Left renal cortex interstitium (tissue), 4 donors: Measurements from ENCODE around the gene PRR16. TPM values are rescaled to one million over a fixed set of nuclear protein-coding genes. Genes with fewer than 3 reads are reported as not detected.
"Not testable (repeated sequence)": the region's sequence is repeated elsewhere in the genome, so short reads cannot be mapped to it uniquely, and the experiment has no call there.

Experiments
- DNase-seq, 4 donors: peaks; one replicate each; pipeline ENCODE4 v3.0.0-alpha.2; 2013; ENCODE audit warnings: low read depth in 4 of 4, low spot score in 2 of 4, missing footprints in 1 of 4
- polyA plus RNA-seq, 4 donors: library from polyadenylated mRNA; unstranded; fragments of 120-200 nt; gene quantifications; one replicate each; pipeline ENCODE4 v1.2.1, GENCODE V29; 2013; ENCODE audit not compliant: insufficient read length in 4 of 4

Gene PRR16
- polyA plus RNA-seq: 1 to 10 TPM; 1.8 to 6.2 (median 3.9) TPM

DNA sequence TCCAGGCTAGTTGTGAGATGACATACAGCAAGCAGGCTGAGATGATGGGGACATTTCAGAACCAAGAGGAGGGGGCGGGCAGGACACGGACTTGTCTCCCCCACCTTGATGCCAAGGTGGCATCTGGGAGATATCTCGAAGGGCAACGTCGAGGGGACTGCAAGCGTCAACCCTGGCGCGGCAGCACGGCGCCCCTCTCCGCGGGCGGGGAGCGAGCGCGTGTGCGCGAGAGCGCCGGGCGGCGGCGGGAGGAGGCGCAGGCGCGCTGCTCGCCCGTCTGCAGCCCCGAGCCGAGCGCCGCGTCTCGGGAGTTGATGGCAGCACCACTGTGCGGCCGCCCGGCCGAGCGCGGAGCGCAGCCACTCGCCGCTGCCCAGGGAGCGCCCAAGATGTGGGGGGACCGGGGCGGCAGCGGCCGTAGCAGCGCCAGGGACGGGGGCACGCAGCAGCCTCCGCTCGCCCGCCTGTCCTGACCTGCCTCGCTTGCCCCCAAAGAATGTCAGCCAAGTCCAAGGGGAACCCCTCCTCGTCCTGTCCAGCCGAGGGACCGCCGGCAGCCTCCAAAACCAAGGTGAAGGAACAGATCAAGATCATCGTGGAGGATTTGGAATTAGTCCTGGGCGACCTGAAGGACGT is at the start of gene PRR16:
PRR16 (plus strand) TSS at position 310 of the 636 bp plus-strand sequence.
- no peak for DNase-seq

DNA sequence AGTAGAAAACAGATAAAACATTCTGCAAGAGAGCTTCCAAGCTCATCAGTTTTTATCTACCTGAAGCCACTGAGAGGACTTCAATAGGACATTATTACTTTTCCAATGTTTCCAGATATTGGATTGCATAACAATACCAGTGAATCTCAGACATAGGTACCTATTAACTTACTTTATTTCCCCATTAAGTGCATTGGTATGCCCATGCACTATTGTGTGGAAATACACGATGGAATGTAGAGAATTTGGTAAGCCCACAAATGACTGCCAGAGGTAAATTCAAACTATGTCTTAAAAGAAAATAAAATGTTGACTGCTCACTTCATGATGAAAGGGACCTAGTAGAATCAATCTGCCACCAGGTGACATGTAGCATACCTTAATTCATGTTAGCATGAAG is 48.1 kb upstream of the PRR16 start:
- no peak for DNase-seq

DNA sequence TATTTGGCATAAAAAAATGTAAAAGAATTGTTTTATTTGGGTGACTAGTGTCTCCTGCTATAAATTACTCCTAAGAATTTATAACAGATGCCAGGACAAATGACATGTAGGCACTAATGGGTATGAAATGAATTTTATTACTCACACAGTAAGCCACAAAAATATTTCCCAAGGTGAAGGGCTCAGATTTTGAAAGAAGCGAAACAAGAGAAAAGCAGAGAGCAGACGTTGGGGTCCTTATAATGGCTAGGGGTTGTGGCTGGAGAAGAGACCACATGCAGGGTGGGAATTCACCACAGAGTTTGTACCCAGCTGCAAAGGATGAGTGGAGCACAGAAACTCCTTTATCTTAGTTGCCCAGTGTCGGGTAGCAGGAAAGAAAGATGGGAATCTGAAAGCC is 45.0 kb upstream of the PRR16 start:
- no peak for DNase-seq

DNA sequence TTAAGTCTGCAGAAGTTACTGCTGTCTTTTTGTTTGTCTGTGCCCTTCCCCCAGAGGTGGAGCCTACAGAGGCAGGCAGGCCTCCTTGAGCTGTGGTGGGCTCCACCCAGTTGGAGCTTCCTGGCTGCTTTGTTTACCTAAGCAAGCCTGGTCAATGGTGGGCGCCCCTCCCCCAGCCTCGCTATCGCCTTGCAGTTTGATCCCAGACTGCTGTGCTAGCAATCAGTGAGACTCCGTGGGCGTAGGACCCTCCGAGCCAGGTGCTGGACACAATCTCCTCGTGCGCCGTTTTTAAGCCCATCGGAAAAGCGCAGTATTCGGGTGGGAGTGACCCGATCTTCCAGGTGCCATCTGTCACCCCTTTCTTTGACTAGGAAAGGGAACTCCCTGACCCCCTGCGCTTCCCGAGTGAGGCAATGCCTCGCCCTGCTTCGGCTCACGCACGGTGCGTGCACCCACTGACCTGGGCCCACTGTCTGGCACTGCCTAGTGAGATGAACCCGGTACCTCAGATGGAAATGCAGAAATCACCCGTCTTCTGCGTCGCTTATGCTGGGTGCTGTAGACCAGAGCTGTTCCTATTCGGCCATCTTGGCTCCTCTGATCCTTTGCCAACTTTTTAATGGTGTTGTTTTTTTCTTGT is 37.3 kb upstream of the PRR16 start:
- not testable (repeated sequence) for DNase-seq

DNA sequence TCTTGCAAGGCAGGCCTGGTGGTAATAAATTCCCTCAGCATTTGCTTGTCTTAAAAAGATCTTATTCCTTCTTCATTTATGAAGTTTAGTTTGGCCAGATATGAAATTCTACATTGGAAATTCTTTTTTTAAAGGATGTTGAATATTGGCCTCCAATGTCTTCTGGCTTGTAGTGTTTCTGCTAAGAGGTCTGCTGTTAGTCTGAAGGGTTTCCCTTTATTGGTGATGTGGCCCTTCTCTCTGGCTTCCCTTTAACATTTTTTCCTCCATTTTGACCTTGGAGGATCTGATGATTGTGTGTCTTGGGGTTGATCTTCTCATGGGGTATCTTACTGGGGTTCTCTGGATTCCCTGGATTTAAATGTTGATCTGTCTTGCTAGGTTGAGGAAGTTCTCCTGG is 33.5 kb upstream of the PRR16 start:
- DNase-seq: no peak

DNA sequence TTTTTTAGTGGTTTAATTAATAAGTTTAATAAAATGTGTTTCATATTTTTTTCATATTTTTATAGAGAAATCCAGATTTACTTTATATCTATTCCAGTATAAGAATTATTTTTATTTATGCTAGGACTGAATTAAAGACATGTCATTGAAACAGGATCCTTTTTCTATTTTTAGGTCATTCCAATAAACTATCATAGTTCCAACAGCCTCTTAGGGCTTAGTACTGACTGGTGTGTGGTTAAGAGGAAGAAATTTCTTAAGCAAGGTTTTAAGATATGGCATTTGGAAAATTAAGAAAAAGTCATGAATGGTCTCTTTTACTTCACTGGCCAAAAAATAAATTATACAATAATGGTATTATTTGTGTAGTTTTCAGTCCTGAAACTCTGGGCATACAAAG is 31.2 kb upstream of the PRR16 start:
- DNase-seq: no peak

DNA sequence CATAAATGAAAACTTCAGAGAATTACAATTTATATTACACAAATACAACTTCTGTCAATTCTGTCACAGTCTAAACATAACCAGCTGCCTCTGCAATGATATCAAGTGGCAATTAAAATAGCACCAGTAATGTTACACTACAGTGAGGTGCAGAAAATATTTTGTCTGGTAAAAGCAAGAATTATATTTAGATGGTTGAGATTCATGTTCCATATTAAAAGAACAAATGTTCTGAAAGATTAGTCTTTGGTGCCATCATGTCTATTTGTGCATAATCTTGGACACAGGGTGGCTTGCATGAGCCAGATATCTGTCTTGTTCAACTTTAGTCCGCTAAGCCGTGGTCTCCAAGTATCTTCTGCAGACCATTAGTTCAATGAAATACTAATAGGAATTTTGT is 29.0 kb upstream of the PRR16 start:
- no peak for DNase-seq

DNA sequence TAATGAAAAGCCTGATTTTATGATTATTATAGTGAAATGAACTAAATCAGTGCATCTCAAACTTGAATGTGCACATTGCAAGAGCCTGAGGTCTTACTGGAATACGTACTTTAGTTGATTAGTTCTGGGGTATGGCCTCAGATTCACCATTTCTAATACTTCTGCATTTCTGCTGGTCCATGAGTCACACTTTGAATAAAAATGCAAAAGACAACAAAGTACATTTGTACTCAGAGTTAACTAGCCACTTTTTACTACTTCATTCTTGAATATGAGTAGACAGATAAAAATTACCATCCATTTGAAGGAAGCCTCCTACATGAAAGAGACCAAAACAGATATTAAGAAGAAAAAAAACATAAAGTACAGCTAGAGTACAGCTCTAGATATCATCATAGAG is 27.1 kb upstream of the PRR16 start:
- no peak for DNase-seq

DNA sequence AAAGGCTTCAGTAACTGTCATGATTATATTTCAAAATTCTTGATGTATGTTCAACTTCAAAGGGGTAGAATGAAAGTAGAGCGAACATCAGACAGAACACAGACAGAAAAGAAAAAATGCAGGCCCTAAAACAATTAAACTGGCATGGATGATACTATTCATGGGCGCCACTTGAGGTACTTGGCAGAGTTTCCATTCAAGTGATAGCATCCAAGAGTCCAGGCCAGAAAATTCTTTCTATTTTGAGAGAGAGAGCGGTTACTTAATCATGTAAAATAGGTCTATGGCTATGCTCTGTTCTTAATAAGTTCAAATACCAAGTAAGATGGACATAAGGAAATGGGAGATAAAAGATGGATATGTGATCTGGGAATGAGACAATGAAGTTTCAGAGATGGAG is 21.4 kb upstream of the PRR16 start:
- DNase-seq: no peak

DNA sequence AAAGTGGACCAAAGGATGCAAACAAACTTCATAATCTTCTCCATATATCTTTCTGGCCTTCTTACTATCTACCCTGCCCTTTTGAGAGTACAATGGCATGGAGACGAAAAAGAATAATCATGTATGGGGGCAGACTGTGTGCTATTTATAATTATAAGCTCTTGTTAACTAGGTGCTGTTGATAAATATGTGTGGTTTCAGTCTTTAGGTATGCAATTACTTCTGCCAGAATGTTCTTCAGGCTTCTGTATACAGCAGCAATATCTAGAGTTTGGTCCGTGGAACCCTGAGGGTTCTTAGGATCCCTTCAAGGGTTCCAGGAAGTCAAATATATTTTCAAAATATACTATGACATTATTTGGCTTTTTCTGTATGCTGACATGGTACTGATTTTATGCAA is 20.5 kb upstream of the PRR16 start:
- DNase-seq: no peak

DNA sequence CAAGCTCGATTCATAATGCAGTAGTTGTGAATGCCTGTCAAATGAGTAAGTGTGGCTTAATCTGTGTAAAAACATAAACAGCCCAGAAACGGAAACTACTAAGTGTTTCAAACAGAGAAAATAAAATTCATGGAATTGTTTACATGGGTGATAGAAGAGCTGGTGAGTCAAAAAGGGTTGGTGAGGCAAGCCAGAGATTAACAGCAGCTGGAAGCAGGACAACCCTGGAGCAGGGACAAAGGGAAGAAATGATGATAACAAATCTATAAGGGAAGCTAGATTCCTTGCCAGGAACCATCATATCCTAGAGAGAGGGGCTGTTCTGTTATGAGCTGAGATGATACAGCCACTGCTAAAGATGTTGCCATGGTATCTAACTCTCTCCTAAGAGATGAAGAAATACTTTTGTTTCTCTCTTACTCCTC is 18.0 kb upstream of the PRR16 start:
- no peak for DNase-seq

DNA sequence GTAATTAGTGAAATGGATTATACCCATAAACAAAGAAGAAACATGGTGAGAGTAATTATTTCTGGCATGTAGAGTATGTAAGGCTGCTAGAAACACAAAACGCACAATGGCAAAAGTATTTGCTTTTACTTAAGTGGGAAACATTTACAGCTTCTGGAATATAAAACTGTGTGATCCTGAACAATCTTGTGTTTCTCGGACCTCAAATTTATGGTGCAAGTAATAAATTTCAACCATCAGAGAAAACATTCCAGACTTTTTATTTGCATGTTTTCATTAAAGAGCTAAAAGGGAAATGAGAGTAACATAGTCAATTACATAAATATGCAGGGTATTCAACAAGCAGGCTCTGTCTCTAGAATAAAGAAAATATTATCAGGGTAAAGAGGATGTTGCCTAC is 17.2 kb upstream of the PRR16 start:
- no peak for DNase-seq

DNA sequence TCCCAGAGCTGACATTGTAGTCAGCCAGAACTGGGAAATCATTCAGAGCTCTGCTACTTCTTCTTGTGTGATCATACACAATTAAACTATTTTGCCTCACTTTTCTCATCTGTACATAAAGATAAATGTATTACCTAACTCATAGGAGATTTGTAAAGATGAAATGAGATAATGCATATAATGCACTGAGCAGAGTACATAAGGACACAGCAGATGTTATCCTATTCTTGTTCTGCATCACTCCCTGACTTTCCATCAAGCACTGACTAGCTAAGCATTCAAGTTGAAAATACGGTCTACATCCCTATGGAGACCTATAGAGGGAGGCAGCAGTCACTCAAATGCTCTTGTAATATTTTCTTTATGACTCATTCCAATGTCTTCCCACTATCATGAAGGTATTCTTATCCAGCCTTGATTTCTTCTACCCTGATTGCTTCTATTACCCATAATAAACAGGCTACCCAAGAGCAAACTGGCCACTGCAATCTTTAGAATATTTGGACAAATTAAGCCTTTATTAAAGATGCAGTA is 16.3 kb upstream of the PRR16 start:
- DNase-seq: no peak

DNA sequence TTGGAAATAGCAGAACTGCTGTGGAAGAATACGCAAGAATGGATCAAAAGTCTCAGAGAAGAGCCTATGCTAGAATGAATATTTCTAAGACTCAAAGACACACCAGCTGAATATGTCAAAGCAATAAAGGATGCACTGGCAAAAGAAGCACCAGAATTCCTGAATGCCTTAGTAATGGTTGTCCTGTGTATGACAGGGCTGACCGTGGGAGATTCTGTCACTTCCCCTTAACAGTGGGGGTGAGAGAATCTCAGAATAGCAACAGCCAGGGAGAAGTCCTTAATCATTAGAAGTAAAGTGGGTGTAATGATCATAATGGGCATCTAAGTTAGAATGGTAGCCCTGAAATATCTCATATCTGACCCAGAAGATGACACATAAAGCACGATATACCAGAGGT is 14.6 kb upstream of the PRR16 start:
- DNase-seq: no peak

DNA sequence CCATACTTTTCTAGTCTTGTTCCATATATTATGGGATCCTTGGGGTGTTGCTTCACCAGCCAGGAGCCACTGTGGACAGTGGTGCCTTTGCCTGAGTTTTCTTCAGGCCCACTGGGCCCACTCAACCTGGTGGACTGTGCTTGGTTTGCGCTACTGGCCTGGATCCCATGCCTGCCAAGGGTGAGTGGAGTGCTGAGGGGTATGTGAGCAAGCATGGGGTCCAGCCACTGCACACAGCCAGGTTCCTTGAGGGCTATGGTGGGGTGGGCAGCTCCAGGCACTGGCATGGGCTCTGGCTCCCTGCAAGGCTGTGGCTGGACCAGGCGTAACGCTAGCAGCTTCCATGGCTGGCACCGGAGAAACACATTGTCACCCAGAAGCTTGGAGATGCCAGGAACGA is 13.2 kb upstream of the PRR16 start:
- no peak for DNase-seq

DNA sequence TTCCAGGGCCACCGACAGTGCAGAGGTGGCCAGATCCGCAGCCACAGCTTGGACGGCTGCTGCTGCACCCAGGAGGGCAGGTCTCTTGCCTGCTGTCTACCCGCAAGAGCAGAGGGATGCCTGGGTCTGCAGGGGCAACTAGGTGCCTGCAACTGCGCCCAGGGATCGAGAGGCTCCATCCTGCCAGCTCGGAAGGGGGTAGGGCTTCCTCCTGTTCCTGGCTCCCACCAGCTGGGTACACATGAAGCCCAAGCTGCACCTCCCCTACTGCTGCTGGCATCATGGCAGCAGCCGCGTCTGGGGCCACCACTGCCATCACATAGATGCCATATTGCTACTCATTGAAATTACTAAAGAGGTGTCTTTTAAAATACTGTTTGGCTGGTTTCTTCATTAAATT is 12.7 kb upstream of the PRR16 start:
- no peak for DNase-seq

DNA sequence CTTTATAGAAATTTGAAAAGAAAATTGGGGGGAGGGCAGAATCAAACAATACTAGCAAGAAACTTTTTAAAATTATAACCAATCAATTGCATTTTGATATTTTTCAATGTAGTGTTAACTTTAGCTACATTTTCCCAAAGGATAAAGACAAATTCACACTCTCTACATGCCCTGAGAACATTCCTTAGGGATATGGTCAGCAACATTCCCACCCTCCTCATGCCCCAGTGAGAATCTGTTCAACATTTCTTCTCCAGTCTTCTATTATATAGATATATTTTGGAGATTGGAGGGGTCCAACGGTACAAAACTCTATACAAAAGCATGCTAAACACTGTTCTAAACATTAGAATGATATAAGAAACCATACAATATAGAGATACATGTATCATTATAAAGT is 11.6 kb upstream of the PRR16 start:
- DNase-seq: no peak

DNA sequence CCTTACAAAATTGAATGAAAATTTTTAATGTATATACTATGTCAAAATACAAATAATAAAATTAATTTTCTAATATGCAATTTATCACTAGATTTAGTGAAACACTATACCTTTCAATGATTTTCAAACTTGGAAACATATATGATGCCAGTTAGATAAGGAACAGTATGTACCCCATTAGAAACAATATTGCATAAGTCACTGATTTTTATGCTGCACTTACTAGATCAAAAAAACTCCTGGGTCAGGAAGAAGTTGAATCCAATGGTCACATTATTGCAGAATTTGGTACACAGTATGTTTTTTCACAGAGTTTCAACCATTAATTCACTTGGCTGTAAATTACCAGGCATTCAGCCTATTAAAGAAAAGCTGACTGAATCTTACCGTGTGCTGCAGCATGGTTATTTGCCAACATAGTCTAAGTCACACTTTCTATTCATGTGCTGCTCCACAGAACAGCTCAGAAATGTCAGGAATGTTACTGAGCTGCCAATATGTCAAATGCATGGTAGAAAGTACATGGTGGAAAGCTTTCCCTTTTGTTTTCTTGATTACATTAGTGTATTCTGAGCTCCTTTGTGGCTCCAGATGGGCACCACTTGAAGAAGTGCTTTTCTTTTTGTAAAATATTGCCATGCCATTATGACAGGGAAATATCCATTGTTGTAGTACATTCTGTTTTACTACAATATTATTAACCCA is 9.9 kb upstream of the PRR16 start:
- no peak for DNase-seq

DNA sequence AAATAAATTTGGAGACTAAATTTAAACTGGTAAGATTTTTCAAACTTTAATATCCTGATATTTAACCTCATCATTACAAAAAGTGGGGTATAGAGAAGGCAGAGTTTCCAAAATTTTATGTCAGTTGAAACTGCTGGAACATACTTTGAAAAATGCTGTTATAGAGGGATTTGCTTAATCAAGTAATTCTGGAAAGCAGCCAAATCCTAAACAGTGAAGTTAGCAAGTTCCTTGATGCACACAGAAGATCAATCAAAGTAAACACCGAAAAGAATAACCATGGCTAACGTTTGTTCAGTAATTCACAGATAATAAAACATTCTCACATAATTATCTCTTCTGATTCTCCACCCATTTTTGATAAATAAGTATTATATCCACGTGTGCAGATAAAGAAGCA is 8.1 kb upstream of the PRR16 start:
- no peak for DNase-seq

DNA sequence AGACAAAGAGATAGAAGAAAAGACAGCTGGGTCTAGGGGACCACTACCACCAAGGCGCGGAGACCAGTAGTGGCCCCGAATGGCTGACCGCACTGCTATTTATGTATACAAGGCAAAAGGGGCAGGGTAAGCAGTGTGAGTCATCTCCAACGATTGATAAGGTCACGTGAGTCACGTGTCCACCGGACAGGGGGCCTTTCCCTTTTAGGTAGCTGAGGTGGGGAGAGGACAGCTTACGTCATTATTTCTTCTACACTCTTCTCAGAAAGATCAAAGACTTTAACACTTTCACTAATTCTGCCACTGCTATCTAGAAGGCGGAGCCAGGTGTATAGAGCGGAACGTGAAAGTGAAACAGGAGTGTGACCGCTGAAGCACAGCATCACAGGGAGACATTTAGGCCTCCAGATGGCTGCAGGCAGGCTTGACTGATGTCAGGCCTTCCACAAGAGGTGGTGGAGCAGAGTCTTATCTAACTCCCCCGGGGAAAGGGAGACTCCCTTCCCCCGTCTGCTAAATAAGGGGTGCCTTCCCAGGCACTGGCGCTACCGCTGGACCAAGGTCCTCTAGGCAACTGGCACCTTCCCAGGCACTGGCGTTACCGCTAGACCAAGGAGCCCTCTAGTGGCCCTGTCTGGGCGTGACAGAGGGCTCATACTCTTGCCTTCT is 6.1 kb upstream of the PRR16 start:
- no peak for DNase-seq

DNA sequence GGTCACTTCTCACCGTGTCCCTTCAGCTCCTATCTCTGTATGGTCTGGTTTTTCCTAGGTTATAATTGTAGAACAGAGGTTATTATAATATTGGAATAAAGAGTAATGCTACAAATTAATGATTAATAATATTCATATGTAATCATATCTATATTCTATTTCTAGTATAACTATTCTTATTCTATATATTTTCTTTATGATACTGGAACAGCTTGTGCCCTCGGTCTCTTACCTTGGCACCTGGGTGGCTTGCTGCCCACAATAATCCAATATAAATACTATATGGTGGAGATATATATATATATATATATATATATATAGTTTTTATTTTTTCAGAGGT is 5.6 kb upstream of the PRR16 start:
- not testable (repeated sequence) for DNase-seq
